Neural cell (in vitro differentiated cells): ENCODE data around the gene PTPRR. TPM values are rescaled to one million over a fixed set of nuclear protein-coding genes. Genes with fewer than 3 reads are reported as not detected.

Source experiments
- H2AFZ ChIP-seq: fragments of 200-600, 300-800 bp; sonication (generic), shearing (Covaris generic); 2 replicates; pipeline ENCODE4 v1.6.0; 2014; ENCODE audit warnings: low read depth, mild to moderate bottlenecking, antibody characterized with exemption, low read length, moderate library complexity
- H3F3A ChIP-seq: fragments of 200-600 bp; shearing (Covaris generic); 2 replicates; pipeline ENCODE4 v1.6.1; 2016; ENCODE audit warnings: mild to moderate bottlenecking, moderate library complexity, mixed read lengths, antibody characterized with exemption, low read length; ENCODE audit not compliant: insufficient read depth, poor library complexity, severe bottlenecking
- H3K27ac ChIP-seq: fragments of 200-600, 300-800 bp; sonication (generic), shearing (Covaris generic); 2 replicates; pipeline ENCODE4 v1.5.1; 2014; ENCODE audit warnings: mild to moderate bottlenecking, low read length, moderate library complexity
- H3K27me3 ChIP-seq: fragments of 300-800, 200-600 bp; sonication (generic), shearing (Covaris generic); 2 replicates; pipeline ENCODE4 v1.6.0; 2014; ENCODE audit warnings: mild to moderate bottlenecking, low read depth, low read length, moderate library complexity; ENCODE audit not compliant: insufficient read depth
- H3K36me3 ChIP-seq: fragments of 300-800, 200-600 bp; sonication (generic), shearing (Covaris generic); 2 replicates; pipeline ENCODE4 v1.5.1; 2014; ENCODE audit warnings: mild to moderate bottlenecking, antibody characterized with exemption, low read length, moderate library complexity; ENCODE audit not compliant: insufficient read depth
- H3K4me2 ChIP-seq: fragments of 300-800, 200-600 bp; sonication (generic), shearing (Covaris generic); 2 replicates; pipeline ENCODE4 v1.6.0; 2014; ENCODE audit warnings: mild to moderate bottlenecking, low read length
- H3K4me3 ChIP-seq: fragments of 300-800, 200-600 bp; sonication (generic), shearing (Covaris generic); 2 replicates; pipeline ENCODE4 v1.5.1; 2014; ENCODE audit warnings: mild to moderate bottlenecking, low read length, moderate library complexity
- H3K79me2 ChIP-seq: fragments of 200-600 bp; shearing (Covaris generic); replicated peaks from 2 replicates; pipeline ENCODE4 v1.6.0; 2014; ENCODE audit warnings: mild to moderate bottlenecking, low read length, moderate library complexity; ENCODE audit not compliant: insufficient read depth
- H3K9ac ChIP-seq: fragments of 300-800, 200-600 bp; sonication (generic), shearing (Covaris generic); 2 replicates; pipeline ENCODE4 v1.6.1; 2016; ENCODE audit warnings: mild to moderate bottlenecking, low read length, mixed read lengths
- H3K9me2 ChIP-seq: fragments of 200-600 bp; shearing (Covaris generic); 2 replicates; pipeline ENCODE4 v1.6.1; 2016; ENCODE audit warnings: mild to moderate bottlenecking, low read length, mixed read lengths; ENCODE audit not compliant: insufficient read depth
- H3K9me3 ChIP-seq: fragments of 200-600, 300-800 bp; sonication (generic), shearing (Covaris generic); 2 replicates; pipeline ENCODE4 v1.6.1; 2016; ENCODE audit warnings: mild to moderate bottlenecking, mixed run types, low read length, moderate library complexity, mixed read lengths
- H4K20me1 ChIP-seq: fragments of 200-600 bp; shearing (Covaris generic); 2 replicates; pipeline ENCODE4 v1.6.1; 2016; ENCODE audit warnings: mild to moderate bottlenecking, mixed run types; ENCODE audit not compliant: insufficient read depth
- CTCF ChIP-seq: fragments of 450-650 bp; IDR thresholded peaks from 2 replicates; pipeline ENCODE4 v1.5.1; 2014; ENCODE audit warnings: antibody characterized with exemption, mild to moderate bottlenecking, moderate library complexity; ENCODE audit not compliant: poor library complexity, severe bottlenecking
- EP300 ChIP-seq: fragments of 450-650 bp; conservative IDR thresholded peaks from 2 replicates; pipeline ENCODE4 v1.6.1; 2014; ENCODE audit warnings: antibody characterized with exemption, mild to moderate bottlenecking, moderate library complexity; ENCODE audit not compliant: poor library complexity, severe bottlenecking
- EZH2 ChIP-seq: fragments of 200-600, 300-800 bp; shearing (Covaris generic), sonication (generic); IDR thresholded peaks from 2 replicates; pipeline ENCODE4 v1.6.1; 2014; ENCODE audit warnings: antibody characterized with exemption, low read length, borderline replicate concordance, mild to moderate bottlenecking; ENCODE audit not compliant: insufficient read depth, poor library complexity, severe bottlenecking
- MXI1 ChIP-seq: fragments of 450-650 bp; conservative IDR thresholded peaks from 2 replicates; pipeline ENCODE4 v1.6.1; 2014; ENCODE audit warnings: antibody characterized with exemption, mild to moderate bottlenecking; ENCODE audit not compliant: poor library complexity, severe bottlenecking
- POLR2AphosphoS5 ChIP-seq: IDR thresholded peaks from 2 replicates; pipeline ENCODE4 v1.6.1; 2012
- RAD21 ChIP-seq: fragments of 450-650 bp; conservative IDR thresholded peaks from 2 replicates; pipeline ENCODE4 v1.6.1; 2014; ENCODE audit warnings: antibody characterized with exemption, mild to moderate bottlenecking, moderate library complexity
- REST ChIP-seq: IDR thresholded peaks from 2 replicates; pipeline ENCODE4 v1.6.1; 2012; ENCODE audit warnings: borderline replicate concordance
- SMC3 ChIP-seq: fragments of 450-650 bp; conservative IDR thresholded peaks from 2 replicates; pipeline ENCODE4 v1.6.1; 2014; ENCODE audit warnings: antibody characterized with exemption, mild to moderate bottlenecking, moderate library complexity; ENCODE audit not compliant: poor library complexity
- TAF1 ChIP-seq: IDR thresholded peaks from 2 replicates; pipeline ENCODE4 v1.6.1; 2012; ENCODE audit warnings: low read depth
- polyA plus RNA-seq: library from polyadenylated mRNA; depleted of rRNA; stranded (reverse); fragments of >200 nt; gene quantifications from 2 replicates; pipeline ENCODE4 v1.2.3, GENCODE V29; 2014

PTPRR gene
- polyA plus RNA-seq, 1 donor from 2014 or later: 2.2 TPM

- no peaks in the 10 kb centered on the region for H3K79me2 ChIP-seq
- no peak overlapping the region for H3K4me3 ChIP-seq
- no peaks in the 10 kb centered on the region for H3K9me3 ChIP-seq
- no peaks in the 10 kb centered on the region for H3K36me3 ChIP-seq
- H3K4me2 ChIP-seq: no peak overlapping the region
- H3K27ac ChIP-seq: no peak overlapping the region
- H3K9me2 ChIP-seq: no peaks in the 10 kb centered on the region
- TF ChIP-seq CTCF (no peak), EZH2 (no peak), MXI1 (no peak), REST (no peak), RAD21 (no peak), SMC3 (no peak), TAF1 (no peak), EP300 (no peak), POLR2AphosphoS5 (no peak)
- no peak overlapping the region for H2AFZ ChIP-seq
- no peaks in the 10 kb centered on the region for H3F3A ChIP-seq
- no peak overlapping the region for H3K9ac ChIP-seq
- no peaks in the 10 kb centered on the region for H3K27me3 ChIP-seq
- H4K20me1 ChIP-seq: no peaks in the 10 kb centered on the region
Observed at GRCh38 chr12:70875628-70876027, 44.9 kb downstream of the PTPRR start.

DNA sequence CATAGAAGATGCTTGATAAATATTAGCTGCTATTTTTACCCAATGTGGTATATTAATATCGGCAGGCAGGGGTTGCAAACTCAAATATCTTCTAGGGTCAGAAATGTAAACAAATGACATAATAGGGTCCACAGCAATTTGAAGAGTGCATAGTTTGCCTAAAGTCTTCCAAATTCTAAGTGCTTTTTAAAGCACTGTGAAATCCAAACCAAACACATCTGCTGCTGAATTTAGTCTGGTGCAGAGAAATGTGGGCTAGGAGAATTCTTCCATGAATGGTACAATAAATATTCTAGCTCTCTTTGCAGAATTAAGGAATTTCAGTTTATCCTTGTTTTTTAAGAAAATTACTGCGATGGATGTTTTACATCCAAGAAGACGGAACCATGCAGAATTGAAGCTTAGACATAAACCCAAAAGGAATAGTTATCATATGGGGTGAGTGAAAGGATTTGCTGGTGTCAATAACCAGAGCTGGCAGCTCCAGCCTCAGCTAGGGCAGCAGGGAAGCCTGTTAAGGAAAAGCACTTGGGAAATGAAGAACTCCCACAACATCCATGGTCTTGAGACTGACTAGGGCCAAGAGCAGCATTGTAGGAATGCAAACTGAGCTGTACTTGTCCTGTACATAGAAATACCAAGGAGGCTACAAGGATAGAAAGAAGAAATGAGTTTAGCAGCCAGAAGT lies 65.5 kb downstream of the PTPRR start:
- no peaks in the 10 kb centered on the region for H3F3A ChIP-seq
- no peak overlapping the region for H3K4me2 ChIP-seq
- no peaks in the 10 kb centered on the region for H4K20me1 ChIP-seq
- H3K27me3 ChIP-seq: no peaks in the 10 kb centered on the region
- H3K36me3 ChIP-seq: no peaks in the 10 kb centered on the region
- H2AFZ ChIP-seq: no peak overlapping the region
- TF ChIP-seq TAF1 (no peak), RAD21 (no peak), POLR2AphosphoS5 (no peak), REST (no peak), CTCF (no peak), EP300 (no peak), SMC3 (no peak), EZH2 (no peak), MXI1 (no peak)
- H3K79me2 ChIP-seq: no peaks in the 10 kb centered on the region
- no peak overlapping the region for H3K4me3 ChIP-seq
- no peaks in the 10 kb centered on the region for H3K9me2 ChIP-seq
- H3K9ac ChIP-seq: no peak overlapping the region
- H3K9me3 ChIP-seq: no peaks in the 10 kb centered on the region
- no peak overlapping the region for H3K27ac ChIP-seq
